ENCODE data around the gene BCOR. TPM values are rescaled to one million over a fixed set of nuclear protein-coding genes. Genes with fewer than 3 reads are reported as not detected.
A peak's percentile ranks its signal among the peaks of the same experiment; 100 is the strongest.

BCOR gene
- total and polyA plus RNA-seq, 2 of the 13 experiments (the other 11 are each of a cell fraction or from before 2014, with no cell fraction given): 14.3 to 15.2 TPM

- TF ChIP-seq, protein P1, sequence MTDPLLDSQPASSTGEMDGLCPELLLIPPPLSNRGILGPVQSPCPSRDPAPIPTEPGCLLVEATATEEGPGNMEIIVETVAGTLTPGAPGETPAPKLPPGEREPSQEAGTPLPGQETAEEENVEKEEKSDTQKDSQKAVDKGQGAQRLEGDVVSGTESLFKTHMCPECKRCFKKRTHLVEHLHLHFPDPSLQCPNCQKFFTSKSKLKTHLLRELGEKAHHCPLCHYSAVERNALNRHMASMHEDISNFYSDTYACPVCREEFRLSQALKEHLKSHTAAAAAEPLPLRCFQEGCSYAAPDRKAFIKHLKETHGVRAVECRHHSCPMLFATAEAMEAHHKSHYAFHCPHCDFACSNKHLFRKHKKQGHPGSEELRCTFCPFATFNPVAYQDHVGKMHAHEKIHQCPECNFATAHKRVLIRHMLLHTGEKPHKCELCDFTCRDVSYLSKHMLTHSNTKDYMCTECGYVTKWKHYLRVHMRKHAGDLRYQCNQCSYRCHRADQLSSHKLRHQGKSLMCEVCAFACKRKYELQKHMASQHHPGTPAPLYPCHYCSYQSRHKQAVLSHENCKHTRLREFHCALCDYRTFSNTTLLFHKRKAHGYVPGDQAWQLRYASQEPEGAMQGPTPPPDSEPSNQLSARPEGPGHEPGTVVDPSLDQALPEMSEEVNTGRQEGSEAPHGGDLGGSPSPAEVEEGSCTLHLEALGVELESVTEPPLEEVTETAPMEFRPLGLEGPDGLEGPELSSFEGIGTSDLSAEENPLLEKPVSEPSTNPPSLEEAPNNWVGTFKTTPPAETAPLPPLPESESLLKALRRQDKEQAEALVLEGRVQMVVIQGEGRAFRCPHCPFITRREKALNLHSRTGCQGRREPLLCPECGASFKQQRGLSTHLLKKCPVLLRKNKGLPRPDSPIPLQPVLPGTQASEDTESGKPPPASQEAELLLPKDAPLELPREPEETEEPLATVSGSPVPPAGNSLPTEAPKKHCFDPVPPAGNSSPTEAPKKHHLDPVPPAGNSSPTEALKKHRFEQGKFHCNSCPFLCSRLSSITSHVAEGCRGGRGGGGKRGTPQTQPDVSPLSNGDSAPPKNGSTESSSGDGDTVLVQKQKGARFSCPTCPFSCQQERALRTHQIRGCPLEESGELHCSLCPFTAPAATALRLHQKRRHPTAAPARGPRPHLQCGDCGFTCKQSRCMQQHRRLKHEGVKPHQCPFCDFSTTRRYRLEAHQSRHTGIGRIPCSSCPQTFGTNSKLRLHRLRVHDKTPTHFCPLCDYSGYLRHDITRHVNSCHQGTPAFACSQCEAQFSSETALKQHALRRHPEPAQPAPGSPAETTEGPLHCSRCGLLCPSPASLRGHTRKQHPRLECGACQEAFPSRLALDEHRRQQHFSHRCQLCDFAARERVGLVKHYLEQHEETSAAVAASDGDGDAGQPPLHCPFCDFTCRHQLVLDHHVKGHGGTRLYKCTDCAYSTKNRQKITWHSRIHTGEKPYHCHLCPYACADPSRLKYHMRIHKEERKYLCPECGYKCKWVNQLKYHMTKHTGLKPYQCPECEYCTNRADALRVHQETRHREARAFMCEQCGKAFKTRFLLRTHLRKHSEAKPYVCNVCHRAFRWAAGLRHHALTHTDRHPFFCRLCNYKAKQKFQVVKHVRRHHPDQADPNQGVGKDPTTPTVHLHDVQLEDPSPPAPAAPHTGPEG (CRISPR knock-in tag; IDR thresholded peaks at IDR 0.05): peak; percentile 98
- no peak for TF ChIP-seq ZNF75D (CRISPR knock-in tag; IDR thresholded peaks at IDR 0.05; ENCODE audit: borderline replicate concordance)
- TF ChIP-seq SPEN (CRISPR knock-in tag; IDR thresholded peaks at IDR 0.05; ENCODE audit: low read depth): no peak
- no peak for TF ChIP-seq BATF2 (CRISPR knock-in tag; IDR thresholded peaks at IDR 0.05)
- no peak for TF ChIP-seq ZNF615 (CRISPR knock-in tag; IDR thresholded peaks at IDR 0.05; ENCODE audit: borderline replicate concordance)
- TF ChIP-seq, protein P2, sequence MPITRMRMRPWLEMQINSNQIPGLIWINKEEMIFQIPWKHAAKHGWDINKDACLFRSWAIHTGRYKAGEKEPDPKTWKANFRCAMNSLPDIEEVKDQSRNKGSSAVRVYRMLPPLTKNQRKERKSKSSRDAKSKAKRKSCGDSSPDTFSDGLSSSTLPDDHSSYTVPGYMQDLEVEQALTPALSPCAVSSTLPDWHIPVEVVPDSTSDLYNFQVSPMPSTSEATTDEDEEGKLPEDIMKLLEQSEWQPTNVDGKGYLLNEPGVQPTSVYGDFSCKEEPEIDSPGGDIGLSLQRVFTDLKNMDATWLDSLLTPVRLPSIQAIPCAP (CRISPR knock-in tag; IDR thresholded peaks at IDR 0.05; ENCODE audit: low read depth): no peak
- TF ChIP-seq TBX3 (IDR thresholded peaks at IDR 0.05; ENCODE audit: borderline replicate concordance): no peak
- TF ChIP-seq FOSL2 (CRISPR knock-in tag; IDR thresholded peaks at IDR 0.05): no peak
- TF ChIP-seq ZNF484 (CRISPR knock-in tag; IDR thresholded peaks at IDR 0.05; ENCODE audit: borderline replicate concordance, low read depth): no peak
- no peak for TF ChIP-seq ZNF589 (CRISPR knock-in tag; conservative IDR thresholded peaks at IDR 0.05)
- TF ChIP-seq ZNF496 (CRISPR knock-in tag; IDR thresholded peaks at IDR 0.05; ENCODE audit: insufficient replicate concordance): no peak
- TF ChIP-seq, protein P3, sequence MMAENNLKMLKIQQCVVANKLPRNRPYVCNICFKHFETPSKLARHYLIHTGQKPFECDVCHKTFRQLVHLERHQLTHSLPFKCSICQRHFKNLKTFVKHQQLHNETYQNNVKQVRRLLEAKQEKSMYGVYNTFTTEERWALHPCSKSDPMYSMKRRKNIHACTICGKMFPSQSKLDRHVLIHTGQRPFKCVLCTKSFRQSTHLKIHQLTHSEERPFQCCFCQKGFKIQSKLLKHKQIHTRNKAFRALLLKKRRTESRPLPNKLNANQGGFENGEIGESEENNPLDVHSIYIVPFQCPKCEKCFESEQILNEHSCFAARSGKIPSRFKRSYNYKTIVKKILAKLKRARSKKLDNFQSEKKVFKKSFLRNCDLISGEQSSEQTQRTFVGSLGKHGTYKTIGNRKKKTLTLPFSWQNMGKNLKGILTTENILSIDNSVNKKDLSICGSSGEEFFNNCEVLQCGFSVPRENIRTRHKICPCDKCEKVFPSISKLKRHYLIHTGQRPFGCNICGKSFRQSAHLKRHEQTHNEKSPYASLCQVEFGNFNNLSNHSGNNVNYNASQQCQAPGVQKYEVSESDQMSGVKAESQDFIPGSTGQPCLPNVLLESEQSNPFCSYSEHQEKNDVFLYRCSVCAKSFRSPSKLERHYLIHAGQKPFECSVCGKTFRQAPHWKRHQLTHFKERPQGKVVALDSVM (CRISPR knock-in tag; IDR thresholded peaks at IDR 0.05): no peak
- 0 out of 2 replicates have a peak, but pooled peaks have one; percentile 24 for TF ChIP-seq RARA (CRISPR knock-in tag; IDR thresholded peaks at IDR 0.05)
- no peak for TF ChIP-seq JUND (CRISPR knock-in tag; IDR thresholded peaks at IDR 0.05)
These were observed 8.3 kb upstream of the BCOR start (continued) for GRCh38 chrX:40105835-40106675.
